ENCODE results near the gene CLASRP. TPM values are rescaled to one million over a fixed set of nuclear protein-coding genes. Genes with fewer than 3 reads are reported as not detected.

CLASRP gene
- total RNA-seq, 1 experiment from 2014 or later = 87.1 TPM

GRCh38 chr19:45016388-45017314 lies 22.2 kb upstream of the CLASRP start:
- peak; percentile 81 for DNase-seq
- no peak overlapping the region for H3K56ac ChIP-seq (ENCODE audit: insufficient read length, low read depth, low read length)
- Mint-ChIP-seq H3K4me3 (no peak overlapping the region), H3K27ac (no peak overlapping the region; a peak in 2 of 7 replicates), H3K27me3 (ENCODE audit: low read depth) (no peaks in the 10 kb centered on the region), H3K4me1 (peaks cover 7% of the 10 kb centered on the region in 2 experiments), H3K36me3 (ENCODE audit: insufficient read depth in 1 of 3, low read depth in 3 of 3) (peaks cover 0 to 8% (median 7%) of the 10 kb centered on the region in 3 experiments; a peak in 3 of 7 replicates), H3K9me3 (no peaks in the 10 kb centered on the region)
- no peaks in the 10 kb centered on the region for H3K27me3 ChIP-seq (ENCODE audit: insufficient read depth, low read length)
- no peaks in the 10 kb centered on the region for H4K20me1 ChIP-seq (ENCODE audit: control insufficient read depth, insufficient read depth, insufficient read length)
- no peaks in the 10 kb centered on the region for H3K4me1 ChIP-seq (ENCODE audit: insufficient read depth, low read length)
- no peak overlapping the region for H2BK12ac ChIP-seq (ENCODE audit: insufficient read length, low read depth, low read length)
- no peaks in the 10 kb centered on the region for H3K79me2 ChIP-seq (ENCODE audit: insufficient read depth, low read length)
- no peak overlapping the region for H4K91ac ChIP-seq (ENCODE audit: insufficient read length, low read depth, low read length)
- no peak overlapping the region for H2BK15ac ChIP-seq (ENCODE audit: low read depth, low read length)
- TF ChIP-seq CTCF (conservative IDR thresholded peaks at IDR 0.05) = peak; percentile 85
- no peak overlapping the region for H4K5ac ChIP-seq (ENCODE audit: insufficient read length, low read depth, low read length)
- no peak overlapping the region for H3K14ac ChIP-seq (ENCODE audit: insufficient read depth, low read length)
- H4K8ac ChIP-seq (replicated peaks; ENCODE audit: insufficient read length, low read depth, low read length) = no peak overlapping the region
- H3K79me1 ChIP-seq (ENCODE audit: insufficient read depth, low read depth, low read length, poor library complexity, severe bottlenecking) = no peaks in the 10 kb centered on the region
- no peaks in the 10 kb centered on the region for H3K23me2 ChIP-seq (ENCODE audit: insufficient read length, low read depth, low read length, poor library complexity, severe bottlenecking)
- H2AFZ ChIP-seq (ENCODE audit: low read length) = no peak overlapping the region
- H2AK5ac ChIP-seq (ENCODE audit: insufficient read length, low read length) = no peak overlapping the region
- H3K9me3 ChIP-seq (ENCODE audit: control insufficient read depth, low read depth, low read length) = no peaks in the 10 kb centered on the region
- H2BK20ac ChIP-seq (ENCODE audit: low read depth, low read length, poor library complexity, severe bottlenecking) = no peak overlapping the region
- WGBS (ENCODE audit: extremely low coverage, insufficient read length, low lambda C conversion rate) = no CpG with 5 or more reads among the region's 13 CpGs
- no peak overlapping the region for H3T11ph ChIP-seq (ENCODE audit: low read length)
- no peak overlapping the region for H2BK120ac ChIP-seq (ENCODE audit: low read depth, low read length, poor library complexity, severe bottlenecking)
- no peak overlapping the region for H3K9ac ChIP-seq (ENCODE audit: extremely low read depth, insufficient read length, low read length)
- no peak overlapping the region for H3K4ac ChIP-seq (ENCODE audit: low read depth, low read length)
- H2BK5ac ChIP-seq (ENCODE audit: insufficient read length, low read length) = no peak overlapping the region
- H3K27ac ChIP-seq (ENCODE audit: insufficient read length, low read depth, low read length) = no peak overlapping the region
- no peak overlapping the region for H3K23ac ChIP-seq (ENCODE audit: insufficient read length, low read depth, low read length)
- no peak overlapping the region for H3K18ac ChIP-seq (ENCODE audit: insufficient read length, low read depth, low read length)
- H3K4me2 ChIP-seq (ENCODE audit: insufficient read depth, insufficient read length, low read length) = no peak overlapping the region
